ENCODE data around the gene ALX4.

Gene ALX4

DNA sequence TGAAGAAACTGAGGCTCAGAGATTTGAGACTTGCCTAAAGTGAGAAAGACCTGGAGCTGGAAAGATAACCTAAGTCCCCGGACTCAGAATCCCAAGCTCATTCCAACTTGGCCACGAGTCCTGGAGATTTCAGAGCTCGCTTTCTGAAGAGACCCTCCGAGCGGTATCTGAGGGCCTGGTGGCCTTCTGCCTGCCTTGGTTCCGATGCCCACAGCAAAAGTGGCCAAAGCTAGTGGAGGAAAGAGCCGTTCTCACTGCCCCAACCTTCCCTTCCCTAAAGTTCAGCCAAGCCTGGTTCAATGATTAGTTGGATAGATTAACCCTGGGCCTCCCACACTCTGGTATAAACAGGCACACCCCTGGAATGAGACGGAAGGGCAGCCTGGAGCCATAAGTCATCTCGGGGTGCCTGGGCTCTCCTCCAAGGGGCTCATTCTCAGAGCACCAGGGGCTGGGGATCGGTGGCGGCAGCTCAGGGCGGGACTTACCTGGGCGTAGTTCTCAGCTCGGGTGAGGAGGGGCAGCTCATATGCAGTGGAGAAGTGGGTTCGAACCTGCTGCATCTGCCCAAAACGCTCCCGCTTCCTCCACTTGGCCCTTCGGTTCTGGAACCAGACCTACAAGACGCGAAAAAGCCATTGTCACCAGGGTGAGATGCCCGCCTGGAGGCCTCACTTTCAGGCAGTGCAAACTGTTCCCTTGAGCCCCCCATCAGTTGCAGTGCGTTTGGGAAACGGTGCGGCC, 42.8 kb downstream of the ALX4 start:
- DNase-seq = no peak

- no peak for DNase-seq
Measured at GRCh38 chr11:44266056-44266780, 43.7 kb downstream of the ALX4 start.

DNA sequence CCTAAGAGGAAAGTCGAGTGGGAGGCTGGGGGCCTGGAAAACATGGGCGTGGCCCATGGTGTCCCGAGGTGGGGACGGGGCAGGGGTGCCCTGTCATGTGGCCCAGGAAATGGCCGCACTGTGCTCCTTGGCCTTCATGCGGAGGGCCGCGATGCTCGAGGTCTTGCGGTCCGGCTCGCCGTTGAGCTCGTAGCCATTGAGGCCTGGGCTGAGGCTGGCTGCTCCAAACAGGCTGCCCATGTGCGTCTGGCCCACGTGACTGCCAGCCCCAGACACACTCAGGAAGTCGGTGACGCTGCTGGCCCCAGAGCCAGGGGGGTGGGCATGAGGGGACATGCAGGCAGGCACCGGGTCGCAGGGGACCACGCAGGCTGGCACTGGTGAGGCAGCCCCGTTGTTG, 45.2 kb downstream of the ALX4 start:
- no peak for DNase-seq

DNA sequence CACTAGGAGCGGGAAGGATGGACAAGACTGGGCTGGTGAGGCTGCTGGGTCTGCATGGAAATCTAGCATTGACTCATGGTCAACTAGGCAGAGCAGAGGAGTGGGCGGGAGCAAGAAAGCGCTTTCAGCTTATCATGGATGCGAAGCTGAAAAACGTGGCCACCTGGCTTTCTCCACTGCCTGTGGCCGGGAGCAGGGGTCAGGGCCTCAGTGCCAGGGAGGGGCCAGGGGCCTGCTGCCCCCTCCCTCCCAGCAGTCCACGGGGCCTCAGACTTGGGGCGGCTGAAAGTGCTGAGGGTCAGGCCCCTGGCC, 45.5 kb downstream of the ALX4 start:
- DNase-seq = no peak

GRCh38 chr11:44263738-44264437, 46.1 kb downstream of the ALX4 start:
- no peak for DNase-seq

GRCh38 chr11:44261800-44262591, 47.9 kb downstream of the ALX4 start:
- DNase-seq = no peak

GRCh38 chr11:44260081-44260480, 49.9 kb downstream of the ALX4 start:
- DNase-seq = no peak

DNA sequence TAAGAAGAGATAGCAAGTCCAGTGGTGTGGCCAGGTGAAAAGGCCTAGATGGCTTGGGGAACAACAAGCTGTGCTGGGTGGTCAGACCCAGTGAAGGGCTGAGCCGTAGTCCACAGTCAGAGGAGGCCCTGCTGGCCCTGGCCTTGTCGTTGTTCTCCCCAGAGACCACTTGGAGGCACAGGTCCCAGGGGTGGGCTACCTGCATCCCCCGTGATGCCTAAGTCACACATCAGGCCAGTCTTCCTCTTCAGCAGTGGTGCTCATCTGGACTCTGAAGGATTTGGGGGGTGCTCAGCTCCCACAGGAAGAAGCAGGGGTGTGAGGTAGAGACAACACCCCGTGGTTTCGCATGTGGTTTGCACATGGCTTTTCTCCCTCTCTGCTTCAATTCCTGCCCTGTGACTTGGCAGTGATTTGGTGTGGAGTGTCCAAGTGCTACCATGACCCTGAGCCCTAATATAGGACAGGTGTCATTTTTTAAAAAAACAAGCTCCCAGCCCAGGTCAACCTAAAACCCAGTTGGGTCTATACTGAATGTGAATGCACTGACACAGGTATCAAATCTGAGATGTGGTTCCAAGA, 51.0 kb downstream of the ALX4 start:
- no peak for DNase-seq

DNA sequence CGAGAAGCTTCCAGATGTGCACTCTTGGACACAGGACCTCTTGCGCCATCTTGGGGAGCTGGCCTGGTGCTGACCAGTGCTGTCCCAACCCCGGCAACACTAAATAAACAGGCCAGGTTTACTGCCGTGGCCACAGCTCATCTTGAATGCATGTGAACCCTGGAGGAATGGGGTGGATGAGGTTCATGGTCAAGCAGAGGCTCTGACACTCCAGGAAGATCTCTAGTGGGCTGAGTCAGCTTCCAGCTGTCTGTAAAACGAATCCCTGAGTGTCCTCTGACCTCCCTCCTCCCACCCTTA, 51.8 kb downstream of the ALX4 start:
- DNase-seq = no peak

- DNase-seq = no peak
Measured at GRCh38 chr11:44257338-44258189, 52.4 kb downstream of the ALX4 start.

GRCh38 chr11:44256673-44257291, 53.2 kb downstream of the ALX4 start:
- DNase-seq = no peak

GRCh38 chr11:44255406-44256071, 54.4 kb downstream of the ALX4 start:
- DNase-seq = no peak

- no peak for DNase-seq
Measured at GRCh38 chr11:44252999-44253602, 56.8 kb downstream of the ALX4 start.

DNA sequence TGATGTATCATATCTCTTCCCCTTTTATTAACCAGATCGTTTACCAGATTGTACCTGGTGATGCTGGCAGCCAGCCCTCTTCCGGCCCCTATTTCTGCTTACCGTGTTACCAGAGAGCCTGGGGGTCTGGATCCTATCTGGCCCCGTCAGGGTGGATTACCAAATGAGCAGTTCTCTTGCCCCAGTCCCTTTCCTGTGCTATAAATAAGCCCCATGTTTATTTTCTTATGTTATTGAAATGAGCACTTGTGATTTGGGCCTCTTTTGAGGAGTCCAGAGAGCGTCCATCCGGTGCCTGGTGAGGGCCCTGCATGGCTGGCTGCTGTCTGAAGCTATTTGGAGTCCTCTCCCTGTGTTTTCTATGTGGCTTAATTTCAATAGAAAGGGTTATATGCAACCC, 59.5 kb downstream of the ALX4 start:
- no peak for DNase-seq

- DNase-seq = no peak
Measured at GRCh38 chr11:44248109-44248508, 61.8 kb downstream of the ALX4 start.

DNA sequence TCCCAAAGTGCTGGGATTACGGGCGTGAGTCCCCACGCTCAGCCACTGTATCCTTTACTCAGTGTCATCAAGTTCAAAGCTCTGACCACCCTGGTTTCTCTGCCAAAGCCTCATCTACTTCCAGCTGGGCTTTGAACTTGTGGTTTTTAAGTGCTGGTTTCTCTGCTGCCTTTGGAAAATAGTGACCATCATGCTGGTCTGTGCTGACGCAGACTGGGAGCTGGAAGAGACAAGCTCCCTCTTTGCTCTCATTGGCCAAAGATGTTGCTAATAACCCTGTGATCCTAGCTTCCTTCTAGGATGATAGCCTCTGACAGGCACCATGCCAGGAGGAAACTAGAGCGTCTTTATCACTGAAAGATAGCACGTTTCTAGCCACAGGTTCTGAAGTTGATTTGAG, 62.4 kb downstream of the ALX4 start:
- no peak for DNase-seq

GRCh38 chr11:44246726-44247125, 63.2 kb downstream of the ALX4 start:
- DNase-seq = no peak

DNA sequence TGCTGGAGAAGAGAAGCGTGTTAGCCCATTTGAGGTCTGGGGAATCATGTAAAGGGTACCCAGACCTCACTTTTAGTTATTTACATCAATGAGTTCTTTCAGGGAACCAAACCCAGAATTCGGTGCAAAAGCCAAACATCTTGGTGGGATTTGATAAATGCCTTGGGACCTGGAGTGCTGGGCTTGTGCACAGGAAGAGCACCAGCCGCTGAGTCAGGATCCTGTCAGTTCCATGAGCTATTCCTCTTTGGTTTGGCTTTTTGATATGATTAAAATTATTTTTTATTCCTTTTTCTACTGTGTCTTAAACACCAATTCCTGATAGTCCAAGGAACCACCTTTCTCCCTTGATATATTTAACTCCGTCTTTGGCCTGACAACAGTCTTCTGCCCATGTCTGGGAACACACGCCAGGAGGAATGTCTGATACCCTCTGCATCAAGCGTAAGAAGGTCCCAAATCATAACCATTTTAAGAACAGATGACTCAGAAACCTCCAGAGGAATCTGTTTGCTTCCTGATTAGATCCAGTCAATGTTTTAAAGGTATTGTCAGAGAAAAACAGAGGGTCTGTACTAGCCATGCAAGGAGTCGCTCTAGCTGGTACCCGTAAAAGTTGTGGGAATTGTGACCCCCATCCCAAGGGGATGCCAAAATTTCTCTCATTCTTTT, 65.2 kb downstream of the ALX4 start:
- DNase-seq = no peak

- no peak for DNase-seq
Measured at GRCh38 chr11:44243595-44244343, 66.2 kb downstream of the ALX4 start.

All from CD4-positive, alpha-beta T cell treated with Interleukin-10 for 1 hour (primary cell).